Hematopoietic multipotent progenitor cell treated with erythropoietin and hydrocortisone succinate and interleukin-3 and kit ligand, for 6 days (in vitro differentiated cells): ENCODE results near the gene STAT1.
"Not testable (repeated sequence)": the region's sequence is repeated elsewhere in the genome, so short reads cannot be mapped to it uniquely, and the experiment has no call there.

ENCODE experiments used
- DNase-seq: peaks from one replicate; pipeline ENCODE4 v3.0.0-alpha.2; 2015

Gene STAT1

DNA sequence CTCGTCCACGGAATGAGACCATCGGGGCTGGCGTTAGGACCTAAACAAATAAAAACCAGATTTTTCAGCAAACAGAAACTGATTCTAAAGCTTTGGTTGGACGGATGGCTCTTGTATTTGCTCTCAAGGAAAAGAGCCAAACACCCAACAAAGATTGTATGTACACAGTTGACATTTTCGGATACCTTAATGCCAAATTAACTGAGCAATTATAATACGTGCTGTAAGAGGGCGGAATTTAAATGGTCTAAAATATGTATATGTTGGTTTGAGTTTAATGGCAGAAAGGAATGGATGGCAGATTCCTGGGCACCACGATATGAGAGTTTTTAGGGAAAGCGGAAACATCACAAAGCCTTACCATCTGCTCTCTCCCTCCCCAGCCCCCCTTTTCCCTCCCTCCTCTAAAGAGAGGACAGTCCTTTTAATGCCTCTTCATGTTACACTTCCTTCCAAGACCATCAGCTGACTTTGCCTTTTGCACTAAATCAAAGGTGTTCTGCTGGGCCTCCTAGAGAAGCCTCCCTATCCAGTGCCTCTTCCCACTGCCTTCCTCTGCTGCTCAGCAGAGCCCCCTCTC, 33.3 kb downstream of the STAT1 start:
- no peak for DNase-seq

DNA sequence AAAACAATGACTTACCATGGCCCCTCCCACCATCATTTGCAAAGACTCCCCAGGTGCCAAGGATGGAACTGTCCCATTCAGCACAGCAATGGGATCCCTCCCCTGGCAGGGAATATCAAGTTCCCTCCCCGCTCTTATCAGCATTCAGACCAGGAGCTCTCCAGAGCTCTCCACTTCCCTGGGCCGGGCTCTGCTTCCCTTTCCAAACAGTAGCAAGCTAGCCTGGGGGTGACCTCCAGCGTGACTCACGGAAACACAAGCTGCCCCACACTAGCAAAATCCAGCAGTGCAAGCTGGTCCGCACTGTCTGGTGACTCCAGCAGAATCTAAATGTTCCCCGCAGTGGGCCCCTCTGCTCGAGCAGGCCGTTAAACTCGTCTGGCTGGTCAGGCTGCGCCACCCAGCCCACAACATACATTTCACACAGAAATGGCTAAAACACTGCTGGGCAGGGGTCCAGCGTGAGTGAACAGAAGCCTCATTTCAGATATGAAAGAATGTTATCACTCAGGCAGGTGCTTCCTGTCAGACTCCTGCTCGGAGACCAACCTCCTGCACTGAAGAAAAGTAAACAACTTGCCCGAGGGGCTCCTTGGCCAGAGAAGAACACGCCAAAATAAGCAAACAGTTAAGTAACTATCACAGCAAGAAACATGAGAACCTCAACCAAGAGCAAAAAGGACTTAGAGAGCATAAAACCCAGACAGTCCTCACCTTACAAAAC, 33.9 kb downstream of the STAT1 start:
- DNase-seq = peak; percentile 41

DNA sequence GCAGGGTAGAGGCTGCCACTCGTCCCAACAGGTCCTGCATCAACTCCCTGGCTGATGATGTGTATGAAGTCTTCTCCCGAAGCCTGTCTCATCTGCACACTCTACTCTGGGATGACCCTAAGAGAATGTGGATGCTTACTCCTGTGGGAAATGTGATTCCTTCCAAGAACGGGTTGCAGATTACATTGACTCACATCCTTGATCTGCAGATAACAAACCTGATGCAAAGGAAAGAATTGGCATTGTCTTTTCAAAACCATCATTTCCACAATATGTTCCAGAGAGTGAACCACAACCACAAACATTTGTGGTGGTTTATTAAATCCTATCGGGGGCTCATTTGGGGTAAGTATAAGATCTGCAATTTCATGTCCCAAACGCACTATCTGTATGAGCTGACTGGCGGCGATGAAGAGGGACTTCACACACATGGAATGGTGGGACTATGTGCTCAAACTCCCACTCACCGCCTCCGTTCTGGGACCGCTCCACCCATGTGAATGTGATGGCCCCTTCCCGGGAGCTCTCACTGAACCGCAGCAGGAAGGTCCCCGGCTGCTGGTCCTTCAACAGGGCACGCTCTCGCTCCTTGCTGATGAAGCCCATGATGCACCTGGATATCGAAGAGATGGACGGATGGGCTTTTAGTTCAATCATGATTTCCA, 35.5 kb downstream of the STAT1 start:
- no peak for DNase-seq

DNA sequence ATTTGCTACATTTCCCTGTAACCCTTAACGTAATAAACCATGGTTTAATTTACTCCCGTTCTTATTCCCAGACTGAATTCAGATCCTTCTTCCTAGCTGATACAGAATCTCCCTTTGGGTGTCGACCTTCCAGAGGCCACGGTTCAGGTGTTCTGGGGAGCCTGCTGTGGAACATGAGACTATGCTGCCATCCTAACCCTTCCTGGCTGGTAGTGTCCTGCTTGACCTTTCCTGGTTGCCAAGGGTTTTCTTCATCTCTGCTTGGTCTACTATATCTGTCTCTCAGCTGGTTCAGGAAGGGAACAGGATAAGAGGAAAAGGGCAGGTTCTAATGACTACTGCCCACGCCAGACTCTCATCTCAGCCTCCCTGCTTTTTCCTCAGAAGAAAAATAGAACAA, 36.5 kb downstream of the STAT1 start:
- no peak for DNase-seq

DNA sequence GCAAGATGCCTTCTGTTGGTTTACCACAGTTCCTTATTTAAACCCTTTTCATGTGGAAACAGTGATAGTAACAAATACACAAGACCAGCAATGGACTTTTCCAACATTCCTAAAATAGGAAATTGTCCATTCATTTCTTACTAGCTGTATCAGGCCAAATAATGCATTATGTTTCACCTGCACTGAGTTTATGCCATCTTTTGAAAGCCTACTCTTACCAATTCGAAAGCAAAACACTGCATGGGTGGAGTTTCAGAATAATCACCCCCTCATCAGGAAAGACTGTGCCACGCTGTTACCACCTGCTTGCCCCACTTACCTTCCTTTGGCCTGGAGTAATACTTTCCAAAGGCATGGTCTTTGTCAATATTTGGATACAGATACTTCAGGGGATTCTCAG, 37.5 kb downstream of the STAT1 start:
- DNase-seq = no peak

DNA sequence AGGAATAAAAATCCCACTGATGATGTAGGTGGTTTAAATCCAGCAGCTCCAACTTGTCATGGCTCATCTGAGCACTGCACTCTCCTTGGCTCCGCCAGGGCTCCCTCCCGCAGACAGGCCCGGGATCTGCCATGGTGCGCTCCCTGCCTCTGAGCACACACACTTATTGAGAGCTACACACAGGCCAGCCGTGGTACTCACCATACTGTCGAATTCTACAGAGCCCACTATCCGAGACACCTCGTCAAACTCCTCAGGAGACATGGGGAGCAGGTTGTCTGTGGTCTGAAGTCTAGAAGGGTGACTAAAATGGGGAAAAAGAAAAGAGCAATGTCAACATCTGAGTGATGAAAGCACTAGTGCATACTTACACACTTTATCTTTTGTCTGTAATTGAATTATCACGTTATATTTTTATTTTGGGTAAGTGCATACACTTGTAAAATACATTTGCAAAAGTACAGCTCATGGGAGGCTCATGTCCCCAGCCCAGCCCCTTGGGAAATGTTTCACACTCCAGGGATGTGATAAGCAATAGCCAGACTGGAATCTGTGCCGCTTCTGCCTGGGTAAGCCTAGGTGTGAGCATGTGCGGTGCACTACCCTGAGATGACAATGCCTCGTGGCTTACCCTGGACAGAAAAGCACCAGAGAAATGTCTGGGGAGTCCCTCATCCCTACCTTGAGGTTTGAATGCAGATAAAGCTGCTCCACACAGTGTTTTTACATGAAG, 39.2 kb downstream of the STAT1 start:
- DNase-seq = no peak

DNA sequence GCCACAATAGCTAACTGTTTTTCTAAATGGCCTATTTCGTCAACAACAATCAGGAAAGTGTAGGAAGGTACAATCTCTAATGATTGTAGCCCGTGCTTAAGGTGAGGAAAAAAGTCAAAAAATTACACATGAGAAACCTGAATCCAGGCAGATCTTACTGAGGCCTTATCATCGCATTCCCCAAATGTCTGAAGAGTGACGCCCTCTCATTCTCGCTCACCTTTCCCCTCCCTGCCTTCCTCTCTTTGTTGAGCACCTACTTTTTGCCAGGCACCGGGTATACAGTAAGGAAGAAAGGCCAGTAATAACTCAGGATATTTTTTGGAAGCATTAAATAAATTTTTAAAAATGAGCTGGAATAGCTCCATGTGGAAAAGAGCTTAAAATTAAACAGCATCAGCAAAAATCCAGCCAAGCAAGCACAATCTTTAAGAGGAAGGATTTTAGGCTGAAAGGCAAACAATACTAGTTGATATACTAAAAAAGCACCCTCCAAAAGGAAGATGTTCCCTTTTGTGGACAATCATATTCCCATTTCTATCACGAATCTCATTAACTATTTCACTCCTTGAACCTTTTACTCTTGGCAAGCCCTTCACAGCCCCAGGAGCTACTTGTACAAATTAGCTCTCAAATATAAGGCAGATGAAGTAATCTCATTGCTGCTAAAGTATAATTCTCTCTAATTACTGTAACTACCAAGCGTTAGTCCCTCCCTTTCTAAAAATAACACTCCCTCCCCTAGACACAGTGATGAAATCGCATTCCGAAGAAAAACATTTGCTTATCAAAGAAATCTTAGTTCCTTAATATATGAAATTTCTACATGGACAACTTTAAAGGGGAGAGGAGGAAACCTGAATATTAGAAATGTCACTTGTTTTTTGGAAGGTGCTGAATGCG, 40.0 kb downstream of the STAT1 start:
- no peak for DNase-seq

DNA sequence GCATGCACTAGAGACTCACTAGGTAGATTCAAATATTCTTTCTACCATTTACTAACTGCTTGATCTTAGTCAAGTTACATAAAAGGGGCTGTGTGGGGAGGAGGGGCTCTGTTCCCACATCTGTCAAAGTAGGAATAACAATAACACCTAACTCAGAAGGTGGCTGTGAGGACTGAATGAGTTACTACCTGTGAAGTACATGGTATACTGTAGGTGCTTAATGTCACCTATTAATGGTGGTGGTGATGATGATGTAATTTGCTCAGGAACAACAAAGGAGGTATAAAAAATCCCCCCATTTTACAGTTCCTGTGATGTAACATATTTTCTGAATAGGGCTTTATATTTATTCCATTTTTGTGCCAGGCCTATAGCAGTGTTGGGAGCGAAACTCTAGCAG, 40.7 kb downstream of the STAT1 start:
- DNase-seq = no peak

DNA sequence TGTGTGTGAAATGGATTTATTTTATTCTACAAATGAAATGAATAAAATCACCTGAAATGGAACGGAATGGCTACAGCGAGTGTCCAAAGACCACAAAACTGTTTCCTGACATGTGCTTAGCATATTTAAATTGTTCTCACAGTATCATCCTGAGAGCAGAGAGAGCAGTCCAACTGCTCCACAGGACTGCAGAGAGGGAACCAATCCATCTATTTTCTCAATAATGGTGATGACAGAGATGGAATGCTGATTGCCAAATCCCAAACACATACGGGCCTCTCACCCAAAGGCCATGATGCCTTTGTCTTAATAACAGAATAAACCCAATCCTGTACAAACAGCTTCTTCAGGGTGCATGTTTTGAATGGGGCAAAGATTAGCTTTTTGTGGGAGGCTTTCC, 41.1 kb downstream of the STAT1 start:
- DNase-seq = no peak

DNA sequence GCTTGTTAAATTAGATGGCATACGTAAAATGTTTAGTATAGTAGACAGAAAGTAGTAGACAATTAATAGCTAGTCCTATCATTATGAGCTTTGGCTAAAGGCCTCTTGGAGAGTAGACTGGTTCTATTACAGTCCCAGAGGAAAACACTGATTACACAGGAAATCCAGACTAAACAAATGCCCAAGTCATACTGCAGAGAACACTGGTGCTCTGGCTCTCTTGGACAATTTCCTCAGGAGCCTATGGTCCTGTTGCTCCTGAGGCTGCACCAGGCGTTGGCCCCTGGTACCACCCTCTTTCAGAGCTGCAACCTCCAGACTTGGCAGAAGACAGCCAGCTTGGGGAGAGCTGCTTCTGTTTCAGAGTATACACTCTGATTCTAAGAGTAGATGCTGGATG, 41.8 kb downstream of the STAT1 start:
- DNase-seq = no peak

DNA sequence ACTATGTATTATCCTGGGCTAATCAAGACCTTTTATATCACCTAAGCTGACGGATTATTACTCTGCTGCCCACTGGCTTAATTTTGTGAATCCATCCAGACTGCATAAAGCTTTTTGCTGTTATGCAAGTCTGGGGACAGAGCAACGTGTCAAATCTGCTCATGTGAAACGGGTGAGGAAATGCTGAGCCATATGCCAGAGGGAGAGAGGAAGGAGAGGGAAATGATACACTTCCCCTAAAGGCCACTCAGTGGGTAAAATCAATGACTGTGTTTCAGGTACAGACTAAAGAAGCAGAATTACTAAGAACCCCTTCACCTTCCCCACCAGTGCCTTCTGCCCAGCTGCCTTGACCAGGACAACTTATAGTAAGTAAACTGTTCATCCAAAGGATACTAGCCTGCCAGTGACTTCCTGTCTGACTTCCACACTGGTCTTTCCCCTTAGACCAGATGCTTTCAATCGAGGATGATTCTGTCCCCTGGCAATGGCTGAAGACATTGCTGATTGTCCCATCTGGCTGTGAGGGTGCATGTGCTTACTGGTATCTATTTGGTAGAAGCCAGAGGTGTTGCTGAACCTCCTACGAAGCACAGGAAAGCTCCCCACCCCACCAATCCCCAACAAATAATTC, 43.0 kb downstream of the STAT1 start:
- no peak for DNase-seq

DNA sequence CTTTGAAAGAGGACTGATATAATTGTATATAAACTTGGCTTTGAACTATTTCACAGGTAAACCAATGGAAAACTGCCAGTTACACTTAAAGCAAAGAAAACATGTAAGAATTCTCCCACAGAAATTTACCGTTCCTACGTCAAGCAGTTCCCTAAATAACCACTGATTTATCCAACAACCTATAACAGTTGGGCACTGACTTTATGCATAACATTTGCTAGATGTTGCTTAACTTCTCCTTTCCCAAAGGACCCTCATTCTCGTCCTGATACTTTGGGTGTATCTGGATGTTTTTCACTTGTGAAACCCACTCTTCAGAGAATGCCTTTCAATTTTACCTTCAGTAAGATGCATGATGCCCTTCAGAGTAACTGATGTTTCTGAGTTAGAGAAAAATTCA, 43.8 kb downstream of the STAT1 start:
- no peak for DNase-seq

DNA sequence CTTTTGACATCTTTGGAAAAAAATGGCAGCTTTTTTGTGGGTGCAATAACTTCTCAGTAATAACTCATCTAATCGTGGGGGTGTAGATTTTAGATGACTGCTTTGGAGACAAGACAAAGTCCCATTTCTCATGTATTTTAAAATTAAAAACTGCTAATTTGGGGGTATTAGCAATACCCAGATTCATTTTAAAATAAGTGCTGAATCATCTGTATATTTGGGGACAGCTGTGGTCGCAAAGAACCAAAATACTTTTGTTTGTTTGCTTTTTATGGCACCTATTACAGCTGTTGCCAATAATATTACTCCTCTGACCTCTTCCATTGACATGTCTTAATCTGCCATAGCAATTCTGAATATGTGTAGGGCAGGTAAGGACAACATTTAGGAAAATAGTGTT, 45.4 kb downstream of the STAT1 start:
- DNase-seq = no peak

DNA sequence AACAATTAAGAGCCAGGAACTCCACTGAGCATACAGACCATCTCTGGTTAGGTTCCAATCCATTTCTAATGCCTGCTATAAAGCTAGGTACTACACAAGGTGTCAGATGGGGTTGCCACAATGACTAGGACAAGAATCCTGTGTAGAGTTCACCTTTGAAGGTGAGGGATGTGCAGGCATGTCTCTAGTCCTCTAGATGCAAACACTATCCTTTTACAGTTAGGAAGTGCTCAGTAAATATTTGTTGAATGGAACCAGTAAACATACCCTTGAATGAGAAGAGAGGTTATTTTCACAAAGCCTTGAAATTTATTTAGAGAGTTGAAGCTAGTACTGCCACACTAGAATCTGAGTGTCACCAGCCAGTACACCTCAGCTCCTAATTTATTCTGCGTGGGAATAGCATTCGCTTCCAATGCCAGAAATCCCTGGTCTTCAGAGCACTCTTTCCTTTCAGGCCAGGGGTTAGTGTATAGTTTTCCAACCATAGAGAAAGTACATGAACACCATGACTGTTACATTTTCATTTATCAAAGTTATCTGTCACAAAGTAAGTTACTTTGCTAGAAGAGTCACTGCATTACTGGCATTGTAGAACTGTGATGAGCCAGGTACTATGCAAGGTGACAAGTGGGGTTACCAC, 48.3 kb downstream of the STAT1 start:
- no peak for DNase-seq

DNA sequence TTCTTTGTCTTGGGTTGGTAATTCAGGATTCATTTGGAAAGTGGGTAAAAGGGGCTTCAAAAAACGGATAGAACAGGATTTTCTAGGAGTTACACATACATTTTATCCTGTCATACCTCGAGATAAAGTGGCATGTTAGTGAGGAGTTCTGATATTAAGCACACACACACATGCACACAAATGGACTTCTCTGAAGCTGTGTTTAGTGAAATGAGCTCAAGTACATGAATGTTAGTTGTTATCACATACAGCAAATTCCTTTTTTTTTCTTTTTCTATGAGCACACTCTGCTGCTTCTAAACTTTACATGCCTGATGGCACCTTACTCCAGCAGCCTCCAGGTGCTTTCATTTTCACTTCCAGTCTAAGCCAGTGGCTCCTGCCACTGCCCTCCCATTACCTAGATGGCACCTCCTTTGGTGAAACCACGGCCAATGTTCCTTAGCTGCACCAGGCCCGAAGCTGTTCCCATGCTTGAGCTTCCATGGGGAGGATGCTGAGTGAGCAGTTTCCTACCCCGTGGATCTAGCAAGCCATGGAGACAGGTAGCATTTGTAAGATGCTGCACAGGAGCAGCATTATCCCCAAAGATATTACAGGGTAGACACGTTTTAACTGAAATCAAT, 49.7 kb downstream of the STAT1 start:
- DNase-seq = no peak

DNA sequence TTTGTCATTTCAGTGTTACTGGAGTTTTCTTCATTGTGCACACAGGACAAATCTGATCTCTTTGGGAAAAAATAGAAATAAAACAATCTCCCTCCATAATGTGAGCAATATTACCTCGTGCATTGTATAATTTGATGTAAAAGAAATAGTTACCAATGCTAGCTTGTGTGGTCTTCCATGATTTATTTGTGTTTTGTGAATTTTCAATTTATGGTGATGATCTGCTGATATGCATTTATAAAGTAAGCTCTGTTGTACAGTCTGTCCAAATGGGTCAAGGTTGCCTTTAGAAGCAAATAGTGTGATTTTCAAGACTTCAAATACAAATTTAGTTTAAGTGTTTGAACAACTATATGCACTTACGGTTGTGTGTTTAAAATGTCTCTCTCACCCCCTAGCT, 50.9 kb downstream of the STAT1 start:
- no peak for DNase-seq

DNA sequence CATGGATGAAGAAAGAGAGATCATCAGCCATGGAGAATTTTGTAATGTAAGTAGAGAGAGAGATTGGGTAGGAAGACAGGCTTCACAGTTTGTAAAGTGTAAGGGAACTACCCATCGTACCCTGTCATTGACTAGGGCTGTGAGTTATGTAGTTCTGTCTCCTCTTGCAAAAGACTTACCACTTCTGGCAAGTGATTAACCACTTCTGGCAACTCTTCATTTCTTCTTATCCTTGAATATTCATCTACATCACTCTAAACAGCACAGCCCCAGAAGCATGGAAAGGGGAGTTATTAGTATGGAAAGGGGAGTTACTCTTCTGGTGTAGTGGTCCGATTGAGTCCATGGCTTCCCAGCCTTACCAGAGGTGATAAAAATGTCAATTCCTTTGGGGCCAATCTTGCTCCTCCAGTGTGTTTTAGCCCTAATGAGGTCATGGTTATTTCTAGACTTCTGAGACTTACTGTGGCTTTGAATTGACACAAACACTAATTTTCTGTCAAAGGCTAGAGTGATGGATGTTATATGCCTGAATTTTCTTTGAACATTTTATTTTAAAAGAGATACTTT, 52.0 kb downstream of the STAT1 start:
- no peak for DNase-seq

DNA sequence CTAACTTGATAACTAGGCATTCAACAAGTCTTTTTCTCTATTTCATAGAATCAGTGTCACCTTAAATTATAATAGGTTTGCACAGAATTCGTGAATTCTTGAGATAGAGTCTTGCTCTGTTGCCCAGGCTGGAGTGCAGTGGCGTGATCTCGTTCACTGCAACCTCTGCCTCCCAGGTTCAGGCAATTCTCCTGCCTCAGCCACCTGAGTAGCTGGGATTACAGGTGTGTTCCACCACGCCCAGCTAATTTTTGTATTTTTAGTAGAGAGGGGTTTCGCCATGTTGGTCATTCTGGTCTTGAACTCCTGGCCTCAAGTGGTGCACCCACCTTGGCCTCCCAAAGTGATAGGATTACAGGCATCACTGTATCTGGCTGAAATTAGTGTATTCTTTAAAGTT, 52.9 kb downstream of the STAT1 start:
- not testable (repeated sequence) for DNase-seq

DNA sequence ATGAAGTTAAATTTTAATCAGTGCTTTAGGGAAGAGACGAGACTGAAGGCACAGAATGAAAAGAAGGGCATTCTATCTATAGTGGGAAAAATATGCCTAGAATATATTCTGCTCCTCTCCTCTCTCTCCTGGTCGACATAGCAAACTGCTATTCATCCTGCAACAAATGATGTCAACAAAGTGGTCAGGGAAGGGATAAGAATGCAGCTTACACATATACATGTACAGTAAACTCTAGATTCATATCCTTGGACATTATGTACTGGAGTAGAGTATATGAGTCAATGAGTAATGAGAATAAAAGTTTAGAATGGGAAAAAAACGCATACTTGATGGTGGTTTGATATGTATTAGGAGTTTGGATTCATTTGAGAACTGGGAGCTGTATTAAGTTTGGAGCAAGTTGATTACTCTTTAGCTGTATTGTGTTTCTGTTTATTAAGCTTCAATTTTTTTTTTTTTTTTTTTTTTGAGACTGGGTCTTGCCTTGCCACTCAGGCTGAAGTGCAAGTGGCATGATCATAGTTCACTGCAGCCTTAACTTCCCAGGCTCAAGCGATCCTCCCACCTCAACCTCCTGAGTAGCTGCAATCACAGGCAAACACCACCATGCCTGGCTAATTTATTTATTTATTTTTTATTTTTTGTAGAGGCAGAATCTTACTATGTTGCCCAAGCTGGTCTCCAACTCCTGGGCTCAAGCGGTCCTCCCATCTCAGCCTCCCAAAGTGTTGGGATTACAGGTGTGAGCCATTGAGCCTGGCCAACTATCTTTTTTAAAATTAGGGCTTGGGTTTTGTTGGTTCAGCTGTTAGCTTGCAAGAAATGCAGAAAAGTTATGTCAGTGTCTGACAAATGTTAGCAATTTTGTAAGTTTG, 53.8 kb downstream of the STAT1 start:
- DNase-seq = no peak

DNA sequence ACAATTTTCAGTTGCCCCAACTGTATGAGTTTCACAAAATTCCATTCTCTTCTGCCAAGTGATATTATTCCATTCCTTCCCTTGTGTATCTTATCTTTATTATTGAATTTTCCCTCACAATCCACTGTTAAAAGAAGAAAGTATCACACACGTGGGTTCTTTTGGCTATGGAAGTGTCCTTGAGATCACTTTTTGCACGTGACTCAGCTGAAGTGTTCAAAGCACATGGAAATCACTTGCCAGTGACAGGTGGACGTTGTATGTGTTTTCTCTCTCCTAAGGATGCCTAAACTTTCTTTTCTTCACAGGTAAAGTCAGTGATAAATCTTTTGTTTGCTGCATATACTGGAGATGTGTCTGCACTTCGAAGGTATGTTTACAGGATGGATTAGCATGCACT, 60.7 kb downstream of the STAT1 start:
- no peak for DNase-seq
